ENCODE data around the gene SLC16A6. TPM values are rescaled to one million over a fixed set of nuclear protein-coding genes. Genes with fewer than 3 reads are reported as not detected.
"Not testable (repeated sequence)": the region's sequence is repeated elsewhere in the genome, so short reads cannot be mapped to it uniquely, and the experiment has no call there.

SLC16A6 gene
- total and polyA plus RNA-seq, 8 donors = 0.02 to 1.0 (median 0.09) TPM

GRCh38 chr17:68263101-68263681, 27.7 kb downstream of the SLC16A6 start:
- not testable (repeated sequence) for H3K27ac ChIP-seq, H3K4me3 ChIP-seq, H3K36me3 ChIP-seq, H3K27me3 ChIP-seq, H3K9me3 ChIP-seq, H3K4me1 ChIP-seq
- 11% methylated on average over 9 of the region's 9 CpGs for WGBS, 2 donors
- TF ChIP-seq, protein P1, sequence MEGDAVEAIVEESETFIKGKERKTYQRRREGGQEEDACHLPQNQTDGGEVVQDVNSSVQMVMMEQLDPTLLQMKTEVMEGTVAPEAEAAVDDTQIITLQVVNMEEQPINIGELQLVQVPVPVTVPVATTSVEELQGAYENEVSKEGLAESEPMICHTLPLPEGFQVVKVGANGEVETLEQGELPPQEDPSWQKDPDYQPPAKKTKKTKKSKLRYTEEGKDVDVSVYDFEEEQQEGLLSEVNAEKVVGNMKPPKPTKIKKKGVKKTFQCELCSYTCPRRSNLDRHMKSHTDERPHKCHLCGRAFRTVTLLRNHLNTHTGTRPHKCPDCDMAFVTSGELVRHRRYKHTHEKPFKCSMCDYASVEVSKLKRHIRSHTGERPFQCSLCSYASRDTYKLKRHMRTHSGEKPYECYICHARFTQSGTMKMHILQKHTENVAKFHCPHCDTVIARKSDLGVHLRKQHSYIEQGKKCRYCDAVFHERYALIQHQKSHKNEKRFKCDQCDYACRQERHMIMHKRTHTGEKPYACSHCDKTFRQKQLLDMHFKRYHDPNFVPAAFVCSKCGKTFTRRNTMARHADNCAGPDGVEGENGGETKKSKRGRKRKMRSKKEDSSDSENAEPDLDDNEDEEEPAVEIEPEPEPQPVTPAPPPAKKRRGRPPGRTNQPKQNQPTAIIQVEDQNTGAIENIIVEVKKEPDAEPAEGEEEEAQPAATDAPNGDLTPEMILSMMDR (IDR thresholded peaks at IDR 0.05) = peak; percentile 25 to 50 (median 45)
- ATAC-seq (peak; percentile 73 to 90 (median 80)), DNase-seq (peak in 3 of 6 donors; percentile 24 to 29 (median 27)), FAIRE-seq (peak; percentile 75)
- intact Hi-C loops (cut with DNase I) = loop anchor here in 1 of 3 donors (5.0 to 10.0 kb wide), 2 partner anchors 134 to 202 kb away; no protein-coding TSS in a partner anchor

- ATAC-seq, DNase-seq, H3K9me3 ChIP-seq, H3K36me3 ChIP-seq, H3K27me3 ChIP-seq, FAIRE-seq, H3K27ac ChIP-seq, H3K4me1 ChIP-seq, H3K4me3 ChIP-seq: not testable (repeated sequence)
- 54 to 55% methylated on average over 2 of the region's 2 CpGs for WGBS, 2 donors
- intact Hi-C loops (cut with DNase I) = loop anchor here in 1 of 3 donors (5.0 to 10.0 kb wide), 2 partner anchors 135 to 202 kb away; no protein-coding TSS in a partner anchor
Measured at GRCh38 chr17:68262467-68262866, 28.5 kb downstream of the SLC16A6 start.

DNA sequence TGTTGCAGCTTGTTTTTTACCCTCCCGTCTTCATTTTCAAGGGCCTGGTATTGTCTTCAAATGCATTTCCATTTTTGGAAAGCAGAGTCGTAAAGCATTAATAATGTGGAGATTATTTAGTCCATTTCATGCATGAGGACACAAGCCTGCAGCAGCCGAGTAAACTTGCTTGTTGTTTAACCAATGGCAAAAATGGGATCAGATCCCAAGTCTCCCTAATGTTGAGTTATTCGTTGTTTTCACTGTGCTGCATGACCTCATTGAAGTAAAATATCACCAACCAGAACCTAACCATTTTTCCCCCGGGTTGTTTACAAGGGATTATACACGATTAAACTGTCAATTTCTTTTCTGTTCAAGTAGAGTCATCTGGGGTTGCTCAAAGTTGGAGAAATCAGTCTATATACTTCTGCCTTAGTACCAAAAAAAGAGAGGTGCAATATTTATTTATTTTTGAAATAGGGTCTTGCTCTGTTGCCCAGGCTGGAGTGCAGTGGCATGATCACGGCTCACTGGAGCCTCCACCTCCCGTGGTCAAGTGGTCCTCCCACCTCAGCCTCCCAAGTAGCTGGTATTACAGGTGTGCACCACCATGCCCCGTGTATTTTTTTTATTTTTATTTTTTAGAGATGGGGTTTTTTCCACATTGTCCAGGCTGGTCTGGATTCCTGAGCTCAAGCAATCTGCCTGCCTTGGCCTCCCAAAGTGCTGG, 30.7 kb downstream of the SLC16A6 start:
- TF ChIP-seq, protein P1 (IDR thresholded peaks at IDR 0.05) = no peak
- ATAC-seq (no peak), FAIRE-seq (no peak), DNase-seq (no peak)
- no peak overlapping the region for H3K4me3 ChIP-seq
- no peak overlapping the region for H3K27ac ChIP-seq
- no peaks in the 10 kb centered on the region for H3K27me3 ChIP-seq
- 83 to 90% methylated on average over 8 to 9 of the region's 9 CpGs for WGBS, 2 donors
- intact Hi-C loops (cut with DNase I) = loop anchor here in 1 of 3 donors (5.0 to 10.0 kb wide), 2 partner anchors 137 to 205 kb away; no protein-coding TSS in a partner anchor
- peaks cover 0 to 3% (median 0%) of the 10 kb centered on the region in 3 donors for H3K4me1 ChIP-seq
- no peaks in the 10 kb centered on the region for H3K36me3 ChIP-seq
- no peaks in the 10 kb centered on the region for H3K9me3 ChIP-seq

- FAIRE-seq; H3K9me3 ChIP-seq; H3K27me3 ChIP-seq; intact Hi-C loops (cut with DNase I); H3K4me3 ChIP-seq; H3K4me1 ChIP-seq; H3K36me3 ChIP-seq; DNase-seq: not testable (repeated sequence)
- WGBS, 2 donors = 84 to 90% methylated on average over 3 of the region's 3 CpGs
- peak in 1 of 4 donors; percentile 9 for ATAC-seq
- peak overlapping the region in 1 of 4 donors; percentile 50 for H3K27ac ChIP-seq
Measured at GRCh38 chr17:68259648-68259951, 31.3 kb downstream of the SLC16A6 start.

GRCh38 chr17:68258890-68259647, 31.9 kb downstream of the SLC16A6 start:
- DNase-seq = peak in 4 of 6 donors; percentile 54 to 82 (median 70)
- peak overlapping the region in 2 of 4 donors; percentile 49 to 50 for H3K27ac ChIP-seq
- H3K27me3 ChIP-seq; intact Hi-C loops (cut with DNase I); H3K9me3 ChIP-seq; H3K36me3 ChIP-seq; H3K4me1 ChIP-seq; FAIRE-seq: not testable (repeated sequence)
- peak; percentile 82 to 93 (median 89) for ATAC-seq
- H3K4me3 ChIP-seq = peak overlapping the region in 1 of 4 donors; percentile 13
- WGBS, 2 donors = 13 to 25% methylated on average over 34 to 41 of the region's 44 CpGs

DNA sequence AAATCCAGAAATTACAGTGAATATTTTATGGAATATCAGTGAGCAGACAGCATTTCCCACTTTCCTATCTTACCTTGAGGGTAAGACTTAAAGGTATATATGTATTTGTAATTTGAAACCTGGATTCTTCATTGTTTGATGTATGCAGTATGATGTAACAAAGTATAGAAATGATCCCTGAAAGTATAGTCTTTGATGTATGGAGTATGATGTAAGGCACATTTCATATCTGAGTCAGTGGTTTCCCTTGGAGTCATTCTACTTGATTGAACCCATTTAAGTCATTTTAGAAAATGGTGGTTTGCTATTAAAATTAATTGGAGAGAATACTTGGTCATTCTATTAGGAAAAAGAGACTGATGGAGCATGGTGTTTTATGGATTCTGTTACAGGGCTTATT, 33.0 kb downstream of the SLC16A6 start:
- intact Hi-C loops (cut with DNase I) = no loop called here
- H3K27me3 ChIP-seq = no peaks in the 10 kb centered on the region
- H3K9me3 ChIP-seq = no peaks in the 10 kb centered on the region
- peaks cover 0 to 4% (median 0%) of the 10 kb centered on the region in 3 donors for H3K36me3 ChIP-seq
- H3K27ac ChIP-seq = no peak overlapping the region
- TF ChIP-seq, protein P1 (IDR thresholded peaks at IDR 0.05) = no peak
- ATAC-seq = no peak
- H3K4me1 ChIP-seq = peaks cover 0 to 3% (median 0%) of the 10 kb centered on the region in 3 donors
- no peak for FAIRE-seq
- no peak overlapping the region for H3K4me3 ChIP-seq
- DNase-seq = no peak

DNA sequence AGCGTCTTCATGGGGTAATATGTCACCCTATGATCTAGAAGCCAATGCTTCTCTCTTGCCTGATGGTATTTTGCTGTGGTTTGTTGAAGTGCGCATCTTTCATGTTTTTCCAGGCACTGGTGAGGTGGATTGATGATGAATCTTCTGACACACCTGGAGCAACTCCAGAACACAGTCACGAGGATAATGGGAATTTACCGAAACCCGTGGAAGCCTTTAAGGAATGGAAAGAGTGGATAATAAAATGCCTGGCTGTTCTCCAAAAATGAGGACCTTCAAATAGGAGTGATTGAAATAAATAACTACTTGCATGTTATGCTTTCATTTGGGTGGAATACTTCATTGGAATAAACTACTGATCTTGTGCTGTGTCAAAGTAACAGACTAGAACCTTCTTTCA, 34.2 kb downstream of the SLC16A6 start:
- intact Hi-C loops (cut with DNase I); H3K9me3 ChIP-seq; H3K27ac ChIP-seq; H3K36me3 ChIP-seq; FAIRE-seq; H3K4me1 ChIP-seq; DNase-seq; H3K4me3 ChIP-seq; H3K27me3 ChIP-seq; ATAC-seq: not testable (repeated sequence)
- WGBS, 2 donors = 77 to 78% methylated on average over 5 of the region's 5 CpGs

Measured in pancreas (tissue), 10 donors.